Activated CD8-positive, alpha-beta memory T cell treated with anti-CD3 and anti-CD28 coated beads for 4 hours (primary cell): ENCODE data around the gene RPP25L.
A peak's percentile ranks its signal among the peaks of the same experiment; 100 is the strongest.
"Not testable (repeated sequence)": the region's sequence is repeated elsewhere in the genome, so short reads cannot be mapped to it uniquely, and the experiment has no call there.

Experiments used
- DNase-seq, 2 donors: peaks; one replicate each; pipeline ENCODE4 v3.0.0-alpha.2; 2020; ENCODE audit warnings: low read depth in 2 of 2

The RPP25L gene, protein sequence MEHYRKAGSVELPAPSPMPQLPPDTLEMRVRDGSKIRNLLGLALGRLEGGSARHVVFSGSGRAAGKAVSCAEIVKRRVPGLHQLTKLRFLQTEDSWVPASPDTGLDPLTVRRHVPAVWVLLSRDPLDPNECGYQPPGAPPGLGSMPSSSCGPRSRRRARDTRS

GRCh38 chr9:34611811-34612787 lies at the start of gene RPP25L:
RPP25L (minus strand) TSS chr9:34612097; CDS start chr9:34611296, 801 bp downstream.
- DNase-seq: peak; percentile 62 to 64

DNA sequence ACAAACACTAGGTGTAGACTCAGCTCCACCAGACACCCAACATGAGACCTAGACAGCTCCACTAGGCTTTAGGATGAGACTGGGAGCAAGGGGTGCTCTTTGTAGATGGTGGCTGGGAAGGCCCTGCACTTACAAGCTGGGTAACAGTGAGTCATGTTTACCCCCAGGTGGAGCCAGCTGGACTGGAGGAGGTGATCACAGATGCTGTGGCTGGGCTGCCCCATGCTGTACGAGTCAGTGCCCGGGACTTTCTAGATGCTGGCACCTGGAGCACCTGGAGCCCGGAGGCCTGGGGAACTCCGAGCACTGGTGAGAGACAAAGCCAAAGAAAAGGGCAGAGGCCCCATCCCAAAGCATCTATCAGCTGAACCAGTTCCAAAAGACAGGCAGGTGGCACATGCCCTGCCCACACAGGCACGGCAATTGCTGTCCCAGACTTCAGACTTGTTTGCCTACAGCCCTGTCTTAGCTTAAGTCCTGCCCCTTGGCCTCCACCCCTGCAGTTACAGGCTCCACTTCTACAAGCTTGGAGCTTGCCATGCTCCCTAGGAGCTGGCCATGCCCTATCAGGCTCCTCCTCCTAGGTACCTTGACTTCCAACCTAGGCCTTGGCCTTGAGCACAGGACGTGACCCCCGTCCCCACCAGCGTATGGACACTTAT lies 47.8 kb upstream of the RPP25L start:
- DNase-seq: no peak

DNA sequence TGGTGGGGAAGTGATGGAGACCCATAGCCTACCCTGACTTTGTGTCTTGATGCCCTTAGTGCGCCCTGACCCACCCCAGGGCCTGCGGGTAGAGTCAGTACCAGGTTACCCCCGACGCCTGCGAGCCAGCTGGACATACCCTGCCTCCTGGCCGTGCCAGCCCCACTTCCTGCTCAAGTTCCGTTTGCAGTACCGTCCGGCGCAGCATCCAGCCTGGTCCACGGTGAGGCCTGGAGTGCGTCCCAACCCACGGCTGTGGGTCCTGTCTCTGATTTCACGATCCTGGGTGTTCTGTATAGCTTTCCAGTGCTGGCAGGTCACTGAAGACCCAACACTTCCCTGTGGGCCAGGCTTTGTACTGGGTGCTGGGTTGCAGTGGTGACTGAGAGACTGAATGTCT lies 46.6 kb upstream of the RPP25L start:
- no peak for DNase-seq

GRCh38 chr9:34656992-34657391 lies 45.1 kb upstream of the RPP25L start:
- DNase-seq: no peak

DNA sequence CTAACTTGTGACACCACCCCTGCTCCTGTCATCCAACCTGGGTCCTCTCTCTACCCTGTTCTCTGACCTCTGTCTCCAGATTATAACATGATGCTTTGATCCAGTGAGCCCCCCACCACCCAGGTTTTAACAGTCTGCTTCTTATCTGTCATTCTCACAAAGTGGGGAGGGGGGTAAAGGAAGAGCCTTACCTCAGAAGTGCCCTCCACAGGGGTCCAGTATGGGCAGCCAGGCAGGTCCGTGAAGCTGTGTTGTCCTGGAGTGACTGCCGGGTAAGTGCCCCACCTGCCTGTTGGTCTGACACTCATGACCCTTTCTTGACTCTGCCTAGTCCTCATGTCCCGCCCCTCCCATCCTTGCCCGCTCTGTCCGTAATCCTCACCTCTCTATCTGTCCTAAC lies 43.5 kb upstream of the RPP25L start:
- no peak for DNase-seq

DNA sequence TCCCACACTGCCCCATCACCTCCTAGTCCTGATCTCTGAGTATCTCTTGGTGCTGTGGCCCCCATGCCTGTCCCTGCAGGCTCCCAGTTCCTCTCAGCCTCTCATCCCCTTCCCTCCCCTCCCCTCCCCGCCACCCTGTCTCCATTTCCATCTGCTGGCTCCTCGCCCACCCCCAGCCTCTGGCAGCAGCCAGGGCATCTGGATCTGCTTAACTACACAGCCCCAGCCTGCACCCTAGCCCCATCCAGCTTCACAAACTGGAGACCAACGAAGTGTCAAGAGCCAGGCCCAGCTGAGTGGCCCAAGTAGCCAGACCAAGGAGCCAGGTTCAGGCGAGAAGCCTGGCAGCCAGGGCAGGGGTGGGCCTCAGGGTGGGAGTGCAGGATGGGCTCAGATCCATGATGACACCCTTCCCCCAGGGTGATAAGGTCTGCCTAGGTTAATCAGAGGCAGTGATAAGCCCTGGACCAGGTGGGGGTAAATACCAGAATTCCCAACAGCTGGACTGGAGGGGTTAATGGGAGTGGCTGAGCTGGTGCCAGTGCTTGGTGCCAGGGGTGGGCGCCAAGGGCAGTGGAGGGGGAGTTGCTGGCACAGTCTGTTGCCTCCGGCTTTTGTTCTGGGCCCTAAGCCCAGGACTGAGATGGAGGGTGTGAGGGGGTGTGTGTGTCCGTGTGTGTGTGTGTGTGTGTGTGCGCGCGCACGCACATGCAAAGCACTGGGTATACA lies 42.6 kb upstream of the RPP25L start:
- DNase-seq: no peak

GRCh38 chr9:34653151-34654072 lies 41.5 kb upstream of the RPP25L start:
- no peak for DNase-seq

DNA sequence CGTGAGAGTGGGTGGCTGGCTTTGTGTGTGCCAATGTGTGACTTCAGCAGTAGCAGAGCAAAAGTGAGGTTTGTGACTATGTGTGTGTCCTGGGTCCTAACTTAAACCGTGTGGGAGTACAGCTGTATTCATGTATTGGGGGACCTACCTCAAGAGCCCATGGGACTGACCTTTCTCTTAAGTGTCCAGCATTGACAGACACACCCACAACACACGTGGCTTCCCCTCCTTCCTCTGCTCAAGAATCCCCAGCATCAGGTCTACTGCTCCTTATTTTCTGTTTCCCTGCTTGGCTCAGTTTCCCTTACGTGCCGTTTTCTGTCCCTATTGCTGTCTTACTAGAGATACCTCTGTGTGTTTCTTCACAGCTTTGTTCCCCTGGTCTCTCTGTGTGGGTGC lies 40.7 kb upstream of the RPP25L start:
- no peak for DNase-seq

DNA sequence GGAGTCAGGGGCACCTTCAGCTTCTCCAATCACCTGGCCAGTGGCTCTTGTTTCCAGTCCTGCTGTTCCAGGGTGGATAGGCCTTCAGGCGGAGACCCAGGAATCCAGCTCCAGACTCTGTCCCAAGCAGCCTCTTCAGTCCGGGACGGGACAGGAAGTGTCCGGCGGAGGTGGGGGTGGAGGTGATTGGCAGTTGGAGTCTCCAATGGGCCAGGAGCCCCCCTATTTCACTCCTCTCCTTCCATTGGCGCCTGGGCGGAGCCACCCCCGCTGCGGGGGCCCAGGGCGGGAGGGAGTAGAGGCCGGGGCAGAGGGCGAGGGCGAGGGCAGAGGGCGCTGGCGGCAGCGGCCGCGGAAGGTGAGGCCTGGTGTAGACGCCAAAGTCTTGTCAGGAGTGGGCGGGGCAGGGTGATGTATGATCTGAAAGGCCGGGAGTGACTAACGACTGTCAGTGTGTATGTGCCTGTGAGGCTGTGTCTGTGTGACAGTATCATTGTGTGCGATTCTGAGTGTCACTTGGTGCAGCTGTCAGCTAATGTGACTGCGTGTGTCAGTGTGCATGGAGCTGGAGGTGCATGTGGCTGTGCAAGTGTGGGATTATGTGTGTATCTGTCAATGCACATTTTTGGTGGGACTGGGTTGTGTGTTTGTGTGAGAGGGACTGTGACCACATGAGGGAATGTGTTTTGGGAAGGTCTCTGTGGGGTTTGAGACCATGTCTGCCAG lies 40.1 kb upstream of the RPP25L start, which contains the start of gene IL11RA:
TSS of gene IL11RA (plus strand) at position 310 of the 726 bp plus-strand sequence. CDS start 3,033 bp downstream, outside the sequence.
- DNase-seq: peak in 1 of 2 donors; percentile 38

DNA sequence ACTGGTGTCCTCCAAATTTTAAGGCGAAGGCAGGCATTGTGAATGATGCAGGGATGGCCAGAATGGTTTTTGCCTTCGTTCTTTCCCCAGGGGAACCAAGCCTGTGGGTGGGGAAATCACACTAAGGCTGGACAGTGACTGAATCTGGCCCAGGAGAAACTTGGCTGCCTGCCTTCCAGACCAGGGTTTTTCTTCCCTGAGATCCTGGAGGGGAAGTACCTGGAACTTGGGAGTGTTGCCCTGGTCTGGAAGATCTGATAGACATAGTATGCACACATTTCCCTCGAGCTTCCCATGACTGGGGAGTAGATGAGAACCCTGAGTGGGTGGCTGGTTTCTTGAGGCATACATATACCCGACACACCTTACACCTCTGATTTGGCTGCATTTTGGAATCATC lies 39.4 kb upstream of the RPP25L start:
- no peak for DNase-seq

DNA sequence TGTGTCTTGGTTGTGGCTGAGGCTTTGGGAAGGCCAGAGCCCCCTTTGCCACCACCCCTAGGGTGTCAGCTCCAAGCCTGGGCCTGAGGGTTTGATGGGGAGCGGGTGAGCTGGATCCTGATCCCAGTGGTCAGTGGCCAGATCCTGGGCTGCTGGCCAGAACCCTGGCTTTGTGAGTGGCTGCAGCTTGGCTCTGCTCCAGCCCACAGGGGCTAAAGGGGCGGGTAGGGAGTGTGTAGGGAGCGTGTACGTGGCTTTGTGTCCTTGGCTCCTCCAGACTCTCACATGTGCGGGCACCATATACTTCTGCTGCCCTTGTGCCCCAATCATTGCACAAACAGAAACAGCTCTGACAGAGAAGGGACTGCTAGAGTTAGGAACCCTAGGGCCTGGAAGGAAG lies 38.9 kb upstream of the RPP25L start:
- no peak for DNase-seq

DNA sequence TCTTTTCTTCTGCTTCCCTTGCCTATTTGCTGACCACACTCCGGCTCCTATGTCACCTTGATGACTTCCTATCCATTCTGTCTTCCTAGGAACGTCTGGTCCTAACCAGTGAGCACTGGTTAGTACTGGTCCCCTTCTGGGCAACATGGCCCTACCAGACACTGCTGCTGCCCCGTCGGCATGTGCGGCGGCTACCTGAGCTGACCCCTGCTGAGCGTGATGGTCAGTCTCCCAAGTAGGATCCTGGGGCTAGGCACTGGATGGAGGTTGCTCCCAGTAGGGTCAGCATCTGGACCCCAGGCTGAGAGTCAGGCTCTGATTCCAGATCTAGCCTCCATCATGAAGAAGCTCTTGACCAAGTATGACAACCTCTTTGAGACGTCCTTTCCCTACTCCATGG lies 36.8 kb upstream of the RPP25L start:
- DNase-seq: no peak

GRCh38 chr9:34647651-34648050 lies 35.8 kb upstream of the RPP25L start:
- DNase-seq: no peak

GRCh38 chr9:34647084-34647403 lies 35.1 kb upstream of the RPP25L start:
- no peak for DNase-seq

- peak; percentile 94 for DNase-seq
Observed at GRCh38 chr9:34646211-34647083, 34.5 kb upstream of the RPP25L start, which contains the start of gene GALT. GALT (plus strand) TSS chr9:34646675; CDS start chr9:34646705, 30 bp downstream.

- no peak for DNase-seq
Observed at GRCh38 chr9:34644766-34645314, 32.9 kb upstream of the RPP25L start.

DNA sequence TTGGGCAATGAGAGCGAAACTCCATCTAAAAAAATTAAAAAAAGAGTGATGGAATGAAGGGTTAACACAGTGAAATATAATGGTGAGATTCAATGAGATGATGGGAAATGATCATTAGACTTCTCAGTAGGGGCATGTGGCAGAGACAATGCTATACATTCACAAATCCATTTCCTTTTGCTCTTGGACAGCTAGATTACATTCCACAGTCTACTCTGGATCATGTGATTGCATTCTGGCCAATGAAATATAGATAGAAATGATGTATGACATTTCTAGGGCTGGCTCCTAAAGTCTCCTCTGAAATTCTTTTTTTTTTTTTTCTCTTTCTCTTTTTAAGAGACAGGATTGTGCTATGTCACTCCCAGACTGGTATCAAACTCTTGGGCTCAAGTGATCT lies 30.8 kb upstream of the RPP25L start:
- no peak for DNase-seq

- DNase-seq: not testable (repeated sequence)
Observed at GRCh38 chr9:34639322-34639721, 27.4 kb upstream of the RPP25L start.

GRCh38 chr9:34638138-34638445 lies 26.2 kb upstream of the RPP25L start:
- DNase-seq: no peak
